Measurements from ENCODE around the gene LRRC26.

Gene LRRC26

GRCh38 chr9:137194909-137195308, 25.1 kb upstream of the LRRC26 start:
- H3K27ac ChIP-seq (replicated peaks), result no peak overlapping the region
- H3K27me3 ChIP-seq (ENCODE audit: insufficient read depth, poor library complexity, severe bottlenecking), result no peaks in the 10 kb centered on the region
- TF ChIP-seq SPI1 (IDR thresholded peaks at IDR 0.05; ENCODE audit: borderline replicate concordance, low read depth) (no peak), CTCF (IDR thresholded peaks at IDR 0.05; ENCODE audit: insufficient read depth, low read length) (no peak), GABPA (IDR thresholded peaks at IDR 0.05; ENCODE audit: low read depth) (no peak), POLR2AphosphoS5 (IDR thresholded peaks at IDR 0.05; ENCODE audit: low read depth) (no peak), REST (IDR thresholded peaks at IDR 0.05; ENCODE audit: insufficient replicate concordance, low read depth) (no peak)
- no peak for DNase-seq (ENCODE audit: low read depth in 1 of 2, low spot score in 1 of 2)
- no peak overlapping the region for H3K4me3 ChIP-seq (replicated peaks; ENCODE audit: insufficient read depth, low read length)

GRCh38 chr9:137194388-137194787, 24.5 kb upstream of the LRRC26 start:
- TF ChIP-seq CTCF (IDR thresholded peaks at IDR 0.05; ENCODE audit: insufficient read depth, low read length), result no peak
- TF ChIP-seq GABPA (IDR thresholded peaks at IDR 0.05; ENCODE audit: low read depth), result no peak
- TF ChIP-seq POLR2AphosphoS5 (IDR thresholded peaks at IDR 0.05; ENCODE audit: low read depth), result no peak
- TF ChIP-seq REST (IDR thresholded peaks at IDR 0.05; ENCODE audit: insufficient replicate concordance, low read depth), result no peak
- no peak for TF ChIP-seq SPI1 (IDR thresholded peaks at IDR 0.05; ENCODE audit: borderline replicate concordance, low read depth)
- DNase-seq (ENCODE audit: low read depth in 1 of 2, low spot score in 1 of 2), result no peak
- H3K27ac ChIP-seq (replicated peaks), result no peak overlapping the region

GRCh38 chr9:137193771-137194170, 23.9 kb upstream of the LRRC26 start:
- TF ChIP-seq REST (IDR thresholded peaks at IDR 0.05; ENCODE audit: insufficient replicate concordance, low read depth) (no peak), GABPA (IDR thresholded peaks at IDR 0.05; ENCODE audit: low read depth) (no peak), SPI1 (IDR thresholded peaks at IDR 0.05; ENCODE audit: borderline replicate concordance, low read depth) (no peak), POLR2AphosphoS5 (IDR thresholded peaks at IDR 0.05; ENCODE audit: low read depth) (no peak), CTCF (IDR thresholded peaks at IDR 0.05; ENCODE audit: insufficient read depth, low read length) (no peak)
- Histone ChIP-seq H3K4me3 (replicated peaks; ENCODE audit: insufficient read depth, low read length) (no peak overlapping the region), H3K27me3 (ENCODE audit: insufficient read depth, poor library complexity, severe bottlenecking) (no peaks in the 10 kb centered on the region), H3K27ac (replicated peaks) (no peak overlapping the region)
- DNase-seq (ENCODE audit: low read depth in 1 of 2, low spot score in 1 of 2), result no peak

More at GRCh38 chr9:137194388-137194787, 24.5 kb upstream of the LRRC26 start:
- H3K27me3 ChIP-seq (ENCODE audit: insufficient read depth, poor library complexity, severe bottlenecking), result no peaks in the 10 kb centered on the region
- H3K4me3 ChIP-seq (replicated peaks; ENCODE audit: insufficient read depth, low read length), result no peak overlapping the region

Data from HL-60 (cell line).